HL-60 (cell line): ENCODE data around the gene PRICKLE2.

Experiments
- DNase-seq, 2 experiments: peaks; one replicate each; pipeline ENCODE4 v3.0.0-alpha.2; 2010 to 2020; ENCODE audit warnings: low read depth in 1 of 2, low spot score in 1 of 2
- H3K27ac ChIP-seq: fragments of 250-450 bp; sonication (Bioruptor Pico); replicated peaks from 2 replicates; pipeline ENCODE4 v1.5.1; 2020; ENCODE audit warnings: mild to moderate bottlenecking, moderate library complexity
- H3K27me3 ChIP-seq: fragments of 250-450 bp; sonication (Bioruptor Pico); 2 replicates; pipeline ENCODE4 v1.5.1; 2021; ENCODE audit warnings: mild to moderate bottlenecking, moderate library complexity; ENCODE audit not compliant: insufficient read depth, poor library complexity, severe bottlenecking
- H3K4me3 ChIP-seq: replicated peaks from 2 replicates; pipeline ENCODE4 v1.5.1; 2011; ENCODE audit warnings: mild to moderate bottlenecking, control low read depth, low read length; ENCODE audit not compliant: insufficient read depth
- CTCF ChIP-seq: IDR thresholded peaks from one replicate; pipeline ENCODE4 v1.5.1; 2011; ENCODE audit warnings: low read length, control low read depth, inconsistent platforms; ENCODE audit not compliant: insufficient read depth
- GABPA ChIP-seq: IDR thresholded peaks from 2 replicates; pipeline ENCODE4 v1.6.1; 2012; ENCODE audit warnings: low read depth
- POLR2AphosphoS5 ChIP-seq: IDR thresholded peaks from 2 replicates; pipeline ENCODE4 v1.6.1; 2012; ENCODE audit warnings: low read depth
- REST ChIP-seq: IDR thresholded peaks from 2 replicates; pipeline ENCODE4 v1.6.1; 2012; ENCODE audit warnings: low read depth; ENCODE audit not compliant: insufficient replicate concordance
- SPI1 ChIP-seq: IDR thresholded peaks from 2 replicates; pipeline ENCODE4 v1.6.1; 2012; ENCODE audit warnings: low read depth, mild to moderate bottlenecking, borderline replicate concordance

Gene PRICKLE2

GRCh38 chr3:64107190-64107589 lies 118.1 kb downstream of the PRICKLE2 start:
- DNase-seq, result no peak
- Histone ChIP-seq H3K27me3 (no peaks in the 10 kb centered on the region), H3K27ac (no peak overlapping the region), H3K4me3 (no peak overlapping the region)
- TF ChIP-seq SPI1 (no peak), REST (no peak)

GRCh38 chr3:64105816-64106215 lies 119.5 kb downstream of the PRICKLE2 start:
- Histone ChIP-seq H3K27ac (no peak overlapping the region), H3K27me3 (no peaks in the 10 kb centered on the region), H3K4me3 (no peak overlapping the region)
- DNase-seq, result no peak
- TF ChIP-seq CTCF (no peak), POLR2AphosphoS5 (no peak), REST (no peak), SPI1 (no peak)

GRCh38 chr3:64104691-64105111 lies 120.6 kb downstream of the PRICKLE2 start:
- no peak overlapping the region for H3K27ac ChIP-seq
- TF ChIP-seq REST (no peak), CTCF (no peak), GABPA (no peak), SPI1 (no peak), POLR2AphosphoS5 (no peak)
- no peak for DNase-seq
- no peaks in the 10 kb centered on the region for H3K27me3 ChIP-seq
- no peak overlapping the region for H3K4me3 ChIP-seq

- no peak overlapping the region for H3K4me3 ChIP-seq
- H3K27me3 ChIP-seq, result no peaks in the 10 kb centered on the region
- H3K27ac ChIP-seq, result no peak overlapping the region
- no peak for DNase-seq
- TF ChIP-seq REST (no peak), POLR2AphosphoS5 (no peak), GABPA (no peak), CTCF (no peak), SPI1 (no peak)
Observed at GRCh38 chr3:64104006-64104405, 121.3 kb downstream of the PRICKLE2 start.
